ENCODE data around the gene HLA-A.
A peak's percentile ranks its signal among the peaks of the same experiment; 100 is the strongest.
"Not testable (repeated sequence)": the region's sequence is repeated elsewhere in the genome, so short reads cannot be mapped to it uniquely, and the experiment has no call there.

The HLA-A gene

DNA sequence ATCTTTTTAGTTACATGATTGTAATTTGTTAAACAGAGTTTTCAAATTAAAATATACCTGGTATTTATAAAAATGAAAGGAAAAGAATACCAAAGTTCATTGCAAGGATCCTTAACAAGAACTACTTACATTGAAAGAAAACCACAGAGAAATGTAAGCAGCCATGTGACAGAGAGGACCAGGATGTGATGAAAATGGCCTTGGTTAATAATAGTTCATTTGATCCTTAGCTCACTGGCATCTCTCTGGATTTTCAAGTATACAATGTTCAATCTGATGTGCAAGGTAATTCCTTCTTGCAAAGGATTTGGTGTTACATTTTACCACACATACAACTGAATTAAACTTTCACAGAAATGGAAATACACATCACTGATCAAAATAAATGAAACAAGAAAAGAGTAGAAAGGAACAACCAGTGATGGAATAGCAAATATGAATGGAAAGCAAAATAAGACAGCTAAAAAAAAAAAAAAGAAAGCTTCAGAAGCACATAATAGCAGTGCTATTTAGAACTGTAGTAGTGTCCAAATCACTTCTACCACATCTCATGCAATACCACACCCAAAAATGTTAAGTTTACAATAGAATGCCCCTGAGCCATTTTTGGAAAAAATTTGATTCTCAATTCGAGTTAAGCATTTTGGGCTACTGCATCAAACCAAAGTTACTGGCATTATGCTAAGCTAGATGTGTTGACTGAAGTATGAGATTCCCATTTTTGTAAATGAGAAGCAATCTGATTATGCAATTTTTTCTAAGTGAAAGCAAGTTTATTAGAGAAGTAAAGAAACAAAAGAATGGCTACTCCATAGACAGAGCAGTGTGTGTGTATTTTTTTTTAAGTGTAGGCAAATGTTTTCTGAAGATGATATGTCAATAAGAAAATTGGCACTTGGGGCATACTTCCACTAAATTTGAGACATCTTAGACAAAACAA lies 22.6 kb upstream of the HLA-A start:
- Histone ChIP-seq H3K4me3 (ENCODE audit: low read length) (no peak overlapping the region), H3K27me3 (ENCODE audit: insufficient read depth, low read length) (no peaks in the 10 kb centered on the region), H3K4me1 (ENCODE audit: insufficient read depth, low read length) (no peaks in the 10 kb centered on the region), H3K36me3 (ENCODE audit: insufficient read depth, low read depth, low read length) (no peaks in the 10 kb centered on the region), H3K9ac (ENCODE audit: low read depth, low read length) (no peak overlapping the region), H3K27ac (ENCODE audit: low read length) (no peak overlapping the region), H3K9me3 (ENCODE audit: insufficient read depth, low read depth, low read length) (no peaks in the 10 kb centered on the region)

DNA sequence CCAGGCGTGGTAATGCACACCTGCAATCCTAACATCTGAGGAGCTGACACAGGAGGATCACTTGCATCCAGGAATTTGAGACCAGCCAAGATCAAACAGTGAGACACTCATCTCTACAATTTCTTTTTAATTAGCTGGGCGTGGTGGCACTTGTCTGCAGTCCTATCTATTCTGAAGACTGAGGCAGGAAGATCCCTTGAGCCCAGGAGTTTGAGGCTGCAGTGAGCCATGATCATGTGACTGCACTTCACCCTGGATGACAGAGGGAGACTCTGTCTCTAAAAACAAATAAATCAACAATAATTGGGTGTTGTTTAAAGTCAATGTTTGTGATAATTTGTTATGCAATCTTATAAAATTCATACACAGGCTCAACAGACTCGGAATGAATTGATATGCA lies 18.0 kb upstream of the HLA-A start:
- Histone ChIP-seq H3K9me3 (ENCODE audit: insufficient read depth, low read depth, low read length) (no peaks in the 10 kb centered on the region), H3K9ac (ENCODE audit: low read depth, low read length) (no peak overlapping the region), H3K27me3 (ENCODE audit: insufficient read depth, low read length) (no peaks in the 10 kb centered on the region; the same call in 1 of the 2 replicates), H3K27ac (ENCODE audit: low read length) (no peak overlapping the region), H3K4me3 (ENCODE audit: low read length) (no peak overlapping the region), H3K36me3 (ENCODE audit: insufficient read depth, low read depth, low read length) (no peaks in the 10 kb centered on the region), H3K4me1 (ENCODE audit: insufficient read depth, low read length) (no peaks in the 10 kb centered on the region)

DNA sequence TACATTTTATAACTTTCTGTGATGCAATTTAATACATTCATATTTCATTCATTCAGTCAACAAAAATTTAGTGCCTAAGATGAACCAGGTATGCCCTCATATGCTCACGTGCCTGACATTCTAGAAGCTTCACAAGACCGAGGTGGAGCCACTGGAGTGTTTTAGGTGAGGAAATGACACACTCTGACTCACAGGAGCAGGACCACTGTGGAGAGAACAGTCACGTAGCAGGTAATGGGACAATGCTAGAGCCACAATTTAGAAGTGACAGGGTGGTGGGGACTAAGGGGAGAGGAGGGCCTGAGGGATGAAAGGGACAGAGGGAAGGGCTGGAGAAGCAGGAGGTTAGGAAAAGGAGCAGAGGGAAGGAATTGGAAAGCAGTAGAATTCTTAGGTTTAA lies 17.6 kb upstream of the HLA-A start:
- Histone ChIP-seq H3K27ac (ENCODE audit: low read length) (no peak overlapping the region), H3K4me3 (ENCODE audit: low read length) (no peak overlapping the region)

DNA sequence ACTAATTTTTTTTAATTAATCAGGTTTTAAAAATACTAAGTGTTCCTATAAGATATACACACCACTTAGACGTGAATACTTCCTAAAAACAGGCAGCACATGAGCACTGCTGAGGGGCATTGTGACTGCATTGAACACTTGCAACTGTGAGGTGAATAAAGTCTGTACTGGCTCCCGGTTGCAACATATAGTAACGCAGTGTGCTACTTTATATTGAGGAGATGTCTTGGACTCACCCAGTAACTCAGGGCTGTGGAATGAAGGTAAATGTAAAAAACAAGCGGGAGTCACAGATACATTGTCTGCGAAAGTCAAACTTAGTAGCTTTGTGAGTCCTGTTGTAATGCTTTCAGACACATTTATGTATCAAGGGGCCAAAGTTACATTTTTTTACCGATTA lies 17.0 kb upstream of the HLA-A start:
- Histone ChIP-seq H3K36me3 (ENCODE audit: insufficient read depth, low read depth, low read length) (no peaks in the 10 kb centered on the region), H3K9me3 (ENCODE audit: insufficient read depth, low read depth, low read length) (no peaks in the 10 kb centered on the region), H3K9ac (ENCODE audit: low read depth, low read length) (no peak overlapping the region), H3K27me3 (ENCODE audit: insufficient read depth, low read length) (no peaks in the 10 kb centered on the region; the same call in 1 of the 2 replicates), H3K4me1 (ENCODE audit: insufficient read depth, low read length) (no peaks in the 10 kb centered on the region), H3K27ac (ENCODE audit: low read length) (no peak overlapping the region), H3K4me3 (ENCODE audit: low read length) (no peak overlapping the region)

More for the DNA sequence above, 17.6 kb upstream of the HLA-A start:
- Histone ChIP-seq H3K36me3 (ENCODE audit: insufficient read depth, low read depth, low read length) (no peaks in the 10 kb centered on the region), H3K9ac (ENCODE audit: low read depth, low read length) (no peak overlapping the region), H3K9me3 (ENCODE audit: insufficient read depth, low read depth, low read length) (no peaks in the 10 kb centered on the region), H3K4me1 (ENCODE audit: insufficient read depth, low read length) (no peaks in the 10 kb centered on the region), H3K27me3 (ENCODE audit: insufficient read depth, low read length) (no peaks in the 10 kb centered on the region; the same call in 1 of the 2 replicates)

DNA sequence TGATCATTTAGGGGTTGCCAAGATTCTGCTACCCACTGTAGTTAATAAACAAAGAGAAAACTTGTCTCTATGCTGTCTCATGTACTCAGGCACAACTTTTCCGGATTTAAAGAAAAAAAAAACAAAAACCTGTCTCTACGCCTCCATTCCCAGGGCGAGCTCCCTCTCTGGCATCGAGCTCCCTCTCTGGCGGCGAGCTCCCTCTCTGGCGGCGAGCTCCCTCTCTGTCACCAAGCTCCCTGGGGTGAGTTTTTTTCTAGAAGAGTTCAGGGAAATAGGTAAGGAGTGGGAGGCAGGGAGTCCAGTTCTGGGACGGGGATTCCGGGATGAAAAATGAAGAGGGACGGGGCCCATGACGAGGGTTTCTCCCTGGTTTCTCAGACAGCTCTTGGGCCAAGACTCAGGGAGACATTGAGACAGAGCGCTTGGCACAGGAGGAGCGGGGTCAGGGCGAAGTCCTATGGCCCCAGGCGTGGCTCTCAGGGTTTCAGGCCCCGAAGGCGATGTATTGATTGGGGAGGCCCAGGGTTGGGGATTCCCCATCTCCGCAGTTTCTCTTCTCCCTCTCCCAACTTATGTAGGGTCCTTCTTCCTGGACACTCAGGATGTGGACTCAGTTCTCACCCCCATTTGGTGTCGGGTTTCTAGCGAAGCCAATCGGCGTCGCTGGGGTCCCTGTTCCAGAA lies 16.5 kb upstream of the HLA-A start:
- no peaks in the 10 kb centered on the region for H3K9me3 ChIP-seq (ENCODE audit: insufficient read depth, low read depth, low read length)
- no peaks in the 10 kb centered on the region for H3K36me3 ChIP-seq (ENCODE audit: insufficient read depth, low read depth, low read length)
- H3K4me1 ChIP-seq (ENCODE audit: insufficient read depth, low read length): no peaks in the 10 kb centered on the region
- no peak overlapping the region; the same call in 1 of the 2 replicates for H3K4me3 ChIP-seq (ENCODE audit: low read length)
- no peak overlapping the region for H3K9ac ChIP-seq (ENCODE audit: low read depth, low read length)
- H3K27ac ChIP-seq (ENCODE audit: low read length): no peak overlapping the region
- no peaks in the 10 kb centered on the region; the same call in 1 of the 2 replicates for H3K27me3 ChIP-seq (ENCODE audit: insufficient read depth, low read length)

DNA sequence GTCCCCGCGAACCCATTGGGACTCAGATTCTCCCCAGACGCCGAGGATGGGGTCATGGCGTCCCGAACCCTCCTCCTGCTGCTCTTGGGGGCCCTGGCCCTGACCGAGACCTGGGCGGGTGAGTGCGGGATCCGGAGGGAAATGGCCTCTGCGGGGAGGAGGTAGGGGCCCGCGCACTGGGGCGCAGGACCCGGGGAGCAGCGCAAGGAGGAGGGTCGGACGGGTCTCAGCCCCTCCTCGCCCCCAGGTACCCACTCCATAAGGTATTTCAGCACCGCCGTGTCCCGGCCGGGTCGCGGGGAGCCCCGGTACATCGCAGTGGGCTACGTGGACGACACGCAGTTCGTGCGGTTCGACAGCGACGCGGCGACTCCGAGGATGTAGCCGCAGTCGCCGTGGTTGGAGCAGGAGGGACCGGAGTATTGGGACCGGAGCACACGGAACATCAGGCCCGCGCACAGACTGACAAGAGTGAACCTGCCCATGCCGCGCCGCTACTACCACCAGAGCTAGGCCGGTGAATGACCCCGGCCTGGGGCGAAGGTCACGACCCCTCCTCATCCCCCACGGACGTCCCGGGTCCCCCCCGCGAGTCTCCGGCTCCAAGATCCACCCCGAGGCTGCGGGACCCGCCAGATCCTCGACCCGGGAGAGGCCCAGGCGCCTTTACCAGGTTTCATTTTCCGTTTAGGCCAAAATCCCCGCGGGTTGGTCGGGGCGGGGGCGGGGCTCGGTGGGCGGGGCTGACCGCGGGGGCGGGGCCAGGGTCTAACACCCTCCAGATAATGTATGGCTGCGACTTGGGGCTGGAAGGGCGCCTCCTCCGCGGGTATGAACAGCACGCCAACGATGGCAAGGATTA lies 15.7 kb upstream of the HLA-A start:
- no peaks in the 10 kb centered on the region for H3K36me3 ChIP-seq (ENCODE audit: insufficient read depth, low read depth, low read length)
- no peaks in the 10 kb centered on the region for H3K4me1 ChIP-seq (ENCODE audit: insufficient read depth, low read length)
- peak overlapping the region; percentile 30; the same call in 1 of the 2 replicates for H3K4me3 ChIP-seq (ENCODE audit: low read length)
- no peaks in the 10 kb centered on the region for H3K9me3 ChIP-seq (ENCODE audit: insufficient read depth, low read depth, low read length)
- H3K9ac ChIP-seq (ENCODE audit: low read depth, low read length): no peak overlapping the region
- no peaks in the 10 kb centered on the region; the same call in 1 of the 2 replicates for H3K27me3 ChIP-seq (ENCODE audit: insufficient read depth, low read length)
- no peak overlapping the region for H3K27ac ChIP-seq (ENCODE audit: low read length)

DNA sequence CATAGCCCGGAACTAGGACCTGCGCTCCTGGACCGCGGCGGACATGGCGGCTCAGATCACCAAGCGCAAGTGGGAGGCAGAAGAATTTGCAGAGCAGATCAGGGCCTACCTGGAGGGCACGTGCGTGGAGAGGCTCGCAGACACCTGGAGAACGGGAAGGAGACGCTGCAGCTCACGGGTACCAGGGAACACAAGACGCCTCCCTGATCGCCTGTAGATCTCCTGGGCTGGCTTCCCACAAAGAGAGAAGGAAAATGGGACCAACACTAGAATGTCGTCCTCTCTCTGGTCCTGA lies 15.1 kb upstream of the HLA-A start:
- H3K4me1 ChIP-seq (ENCODE audit: insufficient read depth, low read length): no peaks in the 10 kb centered on the region
- H3K27me3 ChIP-seq (ENCODE audit: insufficient read depth, low read length): no peaks in the 10 kb centered on the region; the same call in 1 of the 2 replicates
- H3K27ac ChIP-seq (ENCODE audit: low read length): no peak overlapping the region
- no peaks in the 10 kb centered on the region for H3K9me3 ChIP-seq (ENCODE audit: insufficient read depth, low read depth, low read length)
- no peaks in the 10 kb centered on the region for H3K36me3 ChIP-seq (ENCODE audit: insufficient read depth, low read depth, low read length)
- no peak overlapping the region for H3K4me3 ChIP-seq (ENCODE audit: low read length)
- H3K9ac ChIP-seq (ENCODE audit: low read depth, low read length): no peak overlapping the region

DNA sequence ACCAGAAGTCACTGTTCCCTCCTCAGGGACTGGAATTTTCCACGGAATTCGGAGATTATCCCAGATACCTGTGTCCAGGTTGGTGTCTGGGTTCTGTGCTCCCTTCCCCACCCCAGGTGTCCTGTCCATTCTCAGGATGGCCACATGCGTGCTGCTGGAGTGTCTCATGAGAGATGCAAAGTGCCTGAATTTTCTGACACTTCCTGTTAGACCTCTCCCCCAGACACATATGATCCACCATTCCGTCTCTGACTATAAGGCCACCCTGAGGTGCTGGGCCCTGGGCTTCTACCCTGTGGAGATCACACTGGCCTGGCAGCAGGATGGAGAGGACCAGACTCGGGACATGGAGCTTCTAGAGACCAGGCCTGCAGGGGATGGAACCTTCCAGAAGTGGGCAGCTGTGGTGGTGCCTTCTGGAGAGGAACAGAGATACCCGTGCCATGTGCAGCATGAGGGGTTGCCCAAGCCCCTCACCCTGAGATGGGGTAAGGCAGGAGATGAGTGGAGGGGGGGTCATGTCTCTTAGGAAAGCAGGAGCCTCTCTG lies 14.4 kb upstream of the HLA-A start:
- H3K4me3 ChIP-seq (ENCODE audit: low read length): no peak overlapping the region
- H3K9ac ChIP-seq (ENCODE audit: low read depth, low read length): no peak overlapping the region
- no peaks in the 10 kb centered on the region for H3K9me3 ChIP-seq (ENCODE audit: insufficient read depth, low read depth, low read length)
- no peaks in the 10 kb centered on the region for H3K36me3 ChIP-seq (ENCODE audit: insufficient read depth, low read depth, low read length)
- H3K27me3 ChIP-seq (ENCODE audit: insufficient read depth, low read length): no peaks in the 10 kb centered on the region; the same call in 1 of the 2 replicates
- H3K27ac ChIP-seq (ENCODE audit: low read length): no peak overlapping the region
- no peaks in the 10 kb centered on the region for H3K4me1 ChIP-seq (ENCODE audit: insufficient read depth, low read length)

DNA sequence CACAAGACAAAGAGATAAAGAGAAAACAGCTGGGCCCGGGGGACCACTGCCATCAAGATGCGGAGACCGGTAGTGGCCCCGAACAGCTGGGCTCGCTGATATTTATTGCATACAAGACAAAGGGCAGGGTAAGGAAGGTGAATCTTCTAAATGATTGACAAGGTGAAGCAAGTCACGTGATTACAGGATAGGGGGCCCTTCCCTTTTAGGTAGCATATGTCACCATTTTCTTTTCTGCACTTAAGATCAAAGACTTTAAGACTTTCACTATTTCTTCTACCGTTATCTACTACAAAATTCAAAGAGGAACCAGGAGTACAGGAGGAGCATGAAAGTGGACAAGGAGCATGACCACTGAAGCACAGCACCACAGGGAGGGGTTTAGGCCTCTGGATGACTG lies 12.3 kb upstream of the HLA-A start:
- H3K27ac ChIP-seq (ENCODE audit: low read length); H3K27me3 ChIP-seq (ENCODE audit: insufficient read depth, low read length); H3K36me3 ChIP-seq (ENCODE audit: insufficient read depth, low read depth, low read length); H3K9ac ChIP-seq (ENCODE audit: low read depth, low read length); H3K9me3 ChIP-seq (ENCODE audit: insufficient read depth, low read depth, low read length); H3K4me1 ChIP-seq (ENCODE audit: insufficient read depth, low read length); H3K4me3 ChIP-seq (ENCODE audit: low read length): not testable (repeated sequence)

DNA sequence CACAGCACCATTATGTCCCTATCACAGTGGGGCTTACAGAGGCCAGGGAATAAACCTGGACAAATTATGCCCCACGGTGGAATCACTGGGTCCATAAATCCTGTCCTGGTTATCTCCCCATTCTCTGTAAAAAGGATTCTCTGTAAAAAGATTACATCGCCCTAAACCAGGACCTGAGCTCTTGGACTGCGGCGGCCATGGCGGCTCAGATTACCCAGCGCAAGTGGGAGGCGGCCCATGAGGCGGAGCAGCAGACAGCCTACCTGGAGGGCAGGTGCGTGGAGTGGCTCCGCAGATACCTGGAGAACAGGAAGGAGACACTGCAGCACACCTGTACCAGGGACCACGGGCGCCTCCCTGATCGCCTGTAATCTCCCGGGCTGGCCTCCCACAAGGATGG lies 8.4 kb upstream of the HLA-A start:
- no peak overlapping the region for H3K27ac ChIP-seq (ENCODE audit: low read length)
- H3K36me3 ChIP-seq (ENCODE audit: insufficient read depth, low read depth, low read length): no peaks in the 10 kb centered on the region
- no peaks in the 10 kb centered on the region; the same call in 1 of the 2 replicates for H3K4me1 ChIP-seq (ENCODE audit: insufficient read depth, low read length)
- H3K4me3 ChIP-seq (ENCODE audit: low read length): no peak overlapping the region
- no peak overlapping the region for H3K9ac ChIP-seq (ENCODE audit: low read depth, low read length)
- no peaks in the 10 kb centered on the region for H3K27me3 ChIP-seq (ENCODE audit: insufficient read depth, low read length)
- H3K9me3 ChIP-seq (ENCODE audit: insufficient read depth, low read depth, low read length): no peaks in the 10 kb centered on the region

DNA sequence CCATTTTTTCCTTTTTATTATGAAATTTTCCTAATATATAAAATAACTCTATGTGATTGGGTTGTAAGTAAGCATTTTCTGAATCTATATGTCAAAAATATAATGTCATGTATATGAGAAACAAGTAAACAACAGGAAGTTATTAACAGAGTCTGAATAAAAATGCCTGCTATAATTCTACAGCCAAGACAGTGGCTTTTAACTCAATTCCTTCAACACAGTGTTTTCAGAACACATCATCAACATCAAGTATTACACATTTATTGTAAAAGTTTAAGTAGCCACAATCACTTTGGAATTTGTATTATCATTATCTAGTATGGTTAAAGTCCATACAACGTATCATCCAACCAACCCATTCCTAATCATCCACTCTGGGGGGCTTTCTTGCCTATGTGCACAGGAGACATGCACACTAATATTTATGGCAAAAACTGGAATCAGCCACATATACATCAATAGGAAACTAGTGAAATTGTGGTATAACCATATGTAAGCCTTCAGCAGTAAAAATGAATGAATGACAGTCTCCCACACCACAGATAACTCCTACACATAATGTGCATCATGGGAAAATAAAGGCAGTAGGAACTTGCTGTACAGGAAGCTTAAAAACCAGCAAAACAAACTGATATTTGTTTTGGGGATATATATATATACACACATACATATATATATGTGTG lies 6.9 kb upstream of the HLA-A start:
- H3K9me3 ChIP-seq (ENCODE audit: insufficient read depth, low read depth, low read length): no peaks in the 10 kb centered on the region
- no peak overlapping the region for H3K9ac ChIP-seq (ENCODE audit: low read depth, low read length)
- H3K4me3 ChIP-seq (ENCODE audit: low read length): no peak overlapping the region
- no peaks in the 10 kb centered on the region; the same call in 1 of the 2 replicates for H3K4me1 ChIP-seq (ENCODE audit: insufficient read depth, low read length)
- H3K36me3 ChIP-seq (ENCODE audit: insufficient read depth, low read depth, low read length): no peaks in the 10 kb centered on the region
- no peak overlapping the region for H3K27ac ChIP-seq (ENCODE audit: low read length)
- no peaks in the 10 kb centered on the region for H3K27me3 ChIP-seq (ENCODE audit: insufficient read depth, low read length)
